Measurements from ENCODE around the gene SMIM13.

- no peak for TF ChIP-seq POU2F2 (IDR thresholded peaks at IDR 0.05; ENCODE audit: low read depth, low read length)
- TF ChIP-seq POLR2AphosphoS5 (IDR thresholded peaks at IDR 0.05; ENCODE audit: low read depth, low read length): no peak
- TF ChIP-seq POLR2A (IDR thresholded peaks at IDR 0.05; ENCODE audit: low read depth, low read length): no peak
These were observed 38.5 kb upstream of the SMIM13 start for GRCh38 chr6:11055127-11055627.

Data from GM12891 (cell line).